ENCODE results near the gene HELB. TPM values are rescaled to one million over a fixed set of nuclear protein-coding genes. Genes with fewer than 3 reads are reported as not detected.
A peak's percentile ranks its signal among the peaks of the same experiment; 100 is the strongest.

The HELB gene
- total RNA-seq, 6 donors from 2014 or later, result 2.0 to 16.4 (median 4.3) TPM

DNA sequence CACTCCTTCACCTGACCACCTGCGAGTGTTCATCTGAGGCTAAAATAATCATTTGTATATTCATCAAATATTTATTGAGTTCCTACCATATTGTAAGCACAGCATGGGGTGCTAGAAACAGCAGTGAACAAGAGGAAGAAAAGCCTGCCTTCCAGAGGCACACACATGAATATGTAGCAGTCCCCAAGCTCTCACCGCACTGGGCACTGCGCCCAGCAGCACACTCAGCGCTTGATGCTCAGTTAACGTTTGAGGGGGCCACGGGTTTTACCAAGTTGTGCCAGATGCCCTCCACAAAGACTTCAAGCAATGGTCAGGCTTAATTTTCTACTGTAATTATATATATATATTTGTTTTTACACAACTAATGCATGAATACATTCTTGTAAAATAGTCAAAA is 52.0 kb downstream of the HELB start:
- Histone ChIP-seq H3K4me1 (no peaks in the 10 kb centered on the region), H3K27ac (no peak overlapping the region), H3K9me3 (no peaks in the 10 kb centered on the region), H3K27me3 (no peaks in the 10 kb centered on the region), H3K4me3 (no peak overlapping the region), H3K36me3 (no peaks in the 10 kb centered on the region)
- WGBS, 2 donors, result 78% methylated on average over 6 of the region's 6 CpGs
- TF ChIP-seq, protein P1, sequence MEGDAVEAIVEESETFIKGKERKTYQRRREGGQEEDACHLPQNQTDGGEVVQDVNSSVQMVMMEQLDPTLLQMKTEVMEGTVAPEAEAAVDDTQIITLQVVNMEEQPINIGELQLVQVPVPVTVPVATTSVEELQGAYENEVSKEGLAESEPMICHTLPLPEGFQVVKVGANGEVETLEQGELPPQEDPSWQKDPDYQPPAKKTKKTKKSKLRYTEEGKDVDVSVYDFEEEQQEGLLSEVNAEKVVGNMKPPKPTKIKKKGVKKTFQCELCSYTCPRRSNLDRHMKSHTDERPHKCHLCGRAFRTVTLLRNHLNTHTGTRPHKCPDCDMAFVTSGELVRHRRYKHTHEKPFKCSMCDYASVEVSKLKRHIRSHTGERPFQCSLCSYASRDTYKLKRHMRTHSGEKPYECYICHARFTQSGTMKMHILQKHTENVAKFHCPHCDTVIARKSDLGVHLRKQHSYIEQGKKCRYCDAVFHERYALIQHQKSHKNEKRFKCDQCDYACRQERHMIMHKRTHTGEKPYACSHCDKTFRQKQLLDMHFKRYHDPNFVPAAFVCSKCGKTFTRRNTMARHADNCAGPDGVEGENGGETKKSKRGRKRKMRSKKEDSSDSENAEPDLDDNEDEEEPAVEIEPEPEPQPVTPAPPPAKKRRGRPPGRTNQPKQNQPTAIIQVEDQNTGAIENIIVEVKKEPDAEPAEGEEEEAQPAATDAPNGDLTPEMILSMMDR (IDR thresholded peaks at IDR 0.05), result no peak
- TF ChIP-seq EP300 (IDR thresholded peaks at IDR 0.05) (no peak), POLR2AphosphoS5 (IDR thresholded peaks at IDR 0.05) (no peak), POLR2A (IDR thresholded peaks at IDR 0.05) (no peak)
- ATAC-seq (ENCODE audit: low FRiP score in 2 of 2), result no peak
- peak in 1 of 2 donors; percentile 20 for DNase-seq

DNA sequence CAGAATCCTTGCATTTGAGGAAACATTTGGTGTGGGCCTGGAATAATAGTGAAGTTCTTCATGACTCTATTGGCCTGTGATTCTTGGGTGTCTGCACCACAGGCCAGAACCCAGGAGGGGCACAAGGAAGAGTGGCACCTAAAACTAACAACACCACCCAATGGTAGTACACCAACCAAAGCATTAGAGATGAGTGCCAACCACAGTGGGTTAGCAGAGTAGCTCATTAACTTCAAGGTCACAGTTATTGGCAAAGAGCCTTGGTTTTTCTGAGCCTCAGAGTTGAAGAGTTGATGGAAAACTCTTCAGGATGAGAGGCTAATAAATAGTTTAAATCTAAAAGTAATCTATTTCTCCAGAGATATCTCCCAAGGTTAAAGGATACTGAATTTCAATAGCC is 57.0 kb downstream of the HELB start:
- Histone ChIP-seq H3K36me3 (no peaks in the 10 kb centered on the region), H3K4me1 (no peaks in the 10 kb centered on the region), H3K4me3 (no peak overlapping the region), H3K27me3 (no peaks in the 10 kb centered on the region), H3K9me3 (no peaks in the 10 kb centered on the region), H3K27ac (no peak overlapping the region)
- ATAC-seq (ENCODE audit: low FRiP score in 2 of 2) (no peak), DNase-seq (no peak)
- TF ChIP-seq, protein P1 (IDR thresholded peaks at IDR 0.05), result no peak
- TF ChIP-seq POLR2A (IDR thresholded peaks at IDR 0.05) (no peak), POLR2AphosphoS5 (IDR thresholded peaks at IDR 0.05) (no peak), EP300 (IDR thresholded peaks at IDR 0.05) (no peak)

DNA sequence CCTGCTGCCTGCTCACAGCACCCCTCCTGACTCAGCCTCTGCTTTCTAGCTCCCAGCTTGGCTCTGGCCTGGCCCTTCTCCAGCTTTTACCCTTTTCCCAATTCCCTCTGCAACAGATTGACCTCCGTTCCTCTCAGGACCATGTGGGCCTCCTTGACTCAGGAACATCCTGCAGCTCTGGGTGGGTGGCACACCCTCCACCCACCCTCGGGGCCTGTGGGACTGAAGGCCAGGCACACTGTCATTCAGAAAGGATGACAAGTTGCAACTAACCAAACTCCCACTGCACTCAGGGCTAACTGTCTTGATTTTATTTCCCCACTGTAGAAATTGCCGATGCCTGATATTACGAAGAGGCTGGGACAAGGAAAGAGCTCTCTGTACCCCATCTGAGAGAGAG is 59.4 kb downstream of the HELB start:
- WGBS, 2 donors, result 94 to 98% methylated on average over 4 of the region's 4 CpGs
- ATAC-seq (ENCODE audit: low FRiP score in 2 of 2), result no peak
- Histone ChIP-seq H3K4me3 (no peak overlapping the region), H3K27me3 (no peaks in the 10 kb centered on the region), H3K9me3 (no peaks in the 10 kb centered on the region), H3K4me1 (no peaks in the 10 kb centered on the region), H3K36me3 (no peaks in the 10 kb centered on the region), H3K27ac (no peak overlapping the region)
- TF ChIP-seq EP300 (IDR thresholded peaks at IDR 0.05), result no peak
- TF ChIP-seq, protein P1 (IDR thresholded peaks at IDR 0.05), result no peak
- TF ChIP-seq POLR2A (IDR thresholded peaks at IDR 0.05), result no peak
- no peak for DNase-seq

DNA sequence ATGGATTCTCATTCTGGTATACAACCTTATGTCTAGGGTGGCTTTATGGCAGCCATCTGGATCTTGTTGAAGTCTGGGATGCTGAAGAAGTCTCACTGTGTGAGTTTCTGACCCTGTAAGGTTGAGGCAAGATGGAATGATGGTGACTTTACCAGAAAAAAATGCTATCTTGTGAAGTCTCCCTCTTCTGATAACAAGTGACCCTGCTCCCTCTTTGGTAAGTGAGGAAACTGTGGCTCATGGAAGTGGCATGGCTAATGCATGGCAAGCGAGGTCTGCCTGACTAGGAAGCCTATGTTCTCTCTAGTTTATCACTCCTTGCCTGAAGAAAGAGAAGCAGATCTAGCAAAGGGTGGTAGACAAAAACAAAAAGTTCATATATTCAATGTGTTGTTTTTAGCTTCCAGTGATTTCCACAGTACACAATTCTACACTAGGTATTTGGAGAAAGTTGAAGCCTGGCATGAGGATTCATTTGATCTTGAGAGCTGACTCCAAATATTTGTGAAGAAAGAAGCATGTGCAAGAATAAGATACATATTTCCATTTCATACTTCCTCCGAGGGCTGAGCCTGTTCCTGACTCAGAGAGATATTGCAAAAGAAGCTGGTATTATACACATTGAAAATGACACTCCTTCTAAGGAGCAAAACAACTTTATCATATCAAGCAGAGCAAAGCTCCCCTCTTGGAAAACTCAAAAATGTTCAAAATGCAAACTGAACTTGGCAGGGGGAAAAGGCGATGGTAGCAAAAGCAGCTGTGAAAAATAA is 63.6 kb downstream of the HELB start:
- TF ChIP-seq EP300 (IDR thresholded peaks at IDR 0.05) (no peak), POLR2AphosphoS5 (IDR thresholded peaks at IDR 0.05) (no peak), POLR2A (IDR thresholded peaks at IDR 0.05) (no peak)
- TF ChIP-seq, protein P1 (IDR thresholded peaks at IDR 0.05), result no peak

More for the DNA sequence above, 63.6 kb downstream of the HELB start:
- Histone ChIP-seq H3K27me3 (no peaks in the 10 kb centered on the region), H3K9me3 (no peaks in the 10 kb centered on the region), H3K4me3 (no peak overlapping the region), H3K36me3 (no peaks in the 10 kb centered on the region), H3K4me1 (no peaks in the 10 kb centered on the region), H3K27ac (no peak overlapping the region)
- no peak for ATAC-seq (ENCODE audit: low FRiP score in 2 of 2)
- DNase-seq, result no peak
- WGBS, 2 donors, result 61 to 67% methylated on average over 3 of the region's 3 CpGs

All from upper lobe of left lung (tissue), 6 donors.